GM18498 (cell line): ENCODE measurements around the gene CDADC1.
"Not testable (repeated sequence)": the region's sequence is repeated elsewhere in the genome, so short reads cannot be mapped to it uniquely, and the experiment has no call there.

ENCODE experiments used
- ATAC-seq: cut with Tn5 transposase; IDR thresholded peaks from one replicate; pipeline ENCODE4 v1.9.1; 2021; ENCODE audit warnings: mild to moderate bottlenecking, moderate library complexity; ENCODE audit not compliant: unreplicated experiment

Gene CDADC1

GRCh38 chr13:49311816-49312215 is 64.1 kb downstream of the CDADC1 start:
- no peak for ATAC-seq

GRCh38 chr13:49314344-49314882 is 66.7 kb downstream of the CDADC1 start:
- no peak for ATAC-seq

DNA sequence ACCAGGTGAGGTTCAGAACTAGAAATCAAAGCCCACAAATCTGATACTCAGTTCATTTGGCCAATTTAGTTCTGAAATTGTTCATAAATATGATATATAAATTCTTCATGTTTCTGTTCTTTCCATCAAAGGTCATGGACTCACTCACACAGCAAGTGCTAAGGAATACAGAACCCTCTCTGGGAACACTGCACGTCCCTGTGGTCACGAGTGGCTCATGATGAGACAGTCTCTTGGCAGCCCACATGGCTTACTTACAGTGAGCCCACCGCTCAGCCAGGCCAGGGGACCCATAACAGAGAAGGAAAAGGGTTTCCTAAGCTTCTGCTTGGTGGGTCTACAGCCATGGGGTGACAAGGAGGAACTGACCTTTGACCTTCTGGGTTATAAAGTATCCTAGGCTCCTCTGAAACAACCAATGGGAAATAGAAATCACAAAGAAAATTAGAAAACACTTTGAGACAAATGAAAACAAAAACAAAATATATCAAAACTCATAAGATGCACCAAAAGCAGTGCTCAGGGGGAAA is 67.4 kb downstream of the CDADC1 start:
- ATAC-seq = no peak

DNA sequence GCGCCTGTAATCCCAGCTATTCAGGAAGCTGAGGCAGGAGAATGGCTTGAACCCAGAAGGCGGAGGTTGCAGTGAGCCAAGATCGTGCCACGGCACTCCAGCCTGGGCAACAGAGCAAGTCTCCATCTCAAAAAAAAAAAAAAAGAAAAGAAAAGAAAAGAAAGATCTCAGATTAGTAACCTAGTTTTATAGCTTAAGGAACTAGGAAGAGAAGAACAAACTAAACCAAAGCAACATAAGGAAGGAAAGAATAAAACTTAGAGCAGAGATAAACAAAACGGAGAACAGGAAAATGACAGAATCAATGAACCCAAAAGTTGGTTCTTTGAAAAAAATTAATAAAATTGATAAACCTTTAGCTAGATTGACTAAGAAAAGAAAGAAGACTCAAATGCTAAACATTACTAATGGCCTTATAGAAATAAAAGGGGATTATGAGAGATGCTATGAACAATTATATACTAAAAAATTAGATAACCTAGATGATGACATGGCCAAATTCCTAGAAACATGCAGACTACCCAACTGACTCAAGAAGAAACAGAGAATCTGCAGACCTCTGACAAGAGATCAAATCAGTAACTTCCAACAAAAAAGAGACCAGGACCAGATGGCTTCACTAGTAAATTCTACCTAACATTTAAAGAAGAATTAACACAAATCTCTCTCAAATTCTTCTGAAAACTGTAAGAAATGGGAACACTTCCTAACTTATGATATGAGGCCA is 68.2 kb downstream of the CDADC1 start:
- no peak for ATAC-seq

DNA sequence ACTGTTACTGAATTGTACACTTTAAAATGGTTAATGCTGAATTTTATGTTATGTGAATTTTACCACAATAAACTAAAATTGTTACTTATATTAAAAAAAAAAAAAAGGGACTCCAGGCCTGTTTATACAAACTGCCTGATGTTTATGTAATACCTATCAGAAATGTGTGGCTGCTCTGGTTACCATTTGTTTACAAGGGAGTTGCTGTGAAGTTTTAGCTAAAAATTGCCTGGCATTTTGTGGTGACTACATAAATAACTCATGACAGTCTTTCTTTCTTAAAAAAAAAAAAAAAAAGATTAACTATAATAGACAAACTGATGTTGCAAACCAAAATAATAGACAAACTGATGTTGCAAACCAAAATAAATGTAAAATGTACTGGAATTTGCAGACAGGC is 71.8 kb downstream of the CDADC1 start:
- ATAC-seq = no peak

- no peak for ATAC-seq
These were observed 72.2 kb downstream of the CDADC1 start for GRCh38 chr13:49319951-49320350.

- no peak for ATAC-seq
These were observed 73.2 kb downstream of the CDADC1 start for GRCh38 chr13:49320975-49321374.

- no peak for ATAC-seq
These were observed 75.0 kb downstream of the CDADC1 start for GRCh38 chr13:49322702-49323101.

DNA sequence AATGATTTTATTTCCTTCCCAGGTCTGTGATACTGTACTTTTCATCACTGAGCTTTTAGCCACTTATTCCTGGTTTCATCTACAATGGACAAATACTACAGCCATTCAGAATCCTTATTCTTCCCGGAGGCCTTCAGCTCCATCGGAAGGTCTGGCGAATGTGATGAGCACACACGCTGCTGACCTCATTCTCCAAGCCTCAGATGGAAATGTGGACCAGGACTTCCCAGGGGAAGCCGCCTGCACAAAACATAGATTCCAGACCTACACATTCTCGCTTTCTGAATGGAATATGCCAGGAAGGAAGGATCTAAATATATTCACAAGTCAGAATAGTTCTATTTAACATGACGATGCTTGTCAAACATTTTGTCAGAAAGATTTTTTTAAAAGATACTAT is 75.6 kb downstream of the CDADC1 start:
- no peak for ATAC-seq

- ATAC-seq = no peak
These were observed 78.6 kb downstream of the CDADC1 start for GRCh38 chr13:49326222-49326917.

- ATAC-seq = not testable (repeated sequence)
These were observed 79.4 kb downstream of the CDADC1 start for GRCh38 chr13:49327145-49327544.

DNA sequence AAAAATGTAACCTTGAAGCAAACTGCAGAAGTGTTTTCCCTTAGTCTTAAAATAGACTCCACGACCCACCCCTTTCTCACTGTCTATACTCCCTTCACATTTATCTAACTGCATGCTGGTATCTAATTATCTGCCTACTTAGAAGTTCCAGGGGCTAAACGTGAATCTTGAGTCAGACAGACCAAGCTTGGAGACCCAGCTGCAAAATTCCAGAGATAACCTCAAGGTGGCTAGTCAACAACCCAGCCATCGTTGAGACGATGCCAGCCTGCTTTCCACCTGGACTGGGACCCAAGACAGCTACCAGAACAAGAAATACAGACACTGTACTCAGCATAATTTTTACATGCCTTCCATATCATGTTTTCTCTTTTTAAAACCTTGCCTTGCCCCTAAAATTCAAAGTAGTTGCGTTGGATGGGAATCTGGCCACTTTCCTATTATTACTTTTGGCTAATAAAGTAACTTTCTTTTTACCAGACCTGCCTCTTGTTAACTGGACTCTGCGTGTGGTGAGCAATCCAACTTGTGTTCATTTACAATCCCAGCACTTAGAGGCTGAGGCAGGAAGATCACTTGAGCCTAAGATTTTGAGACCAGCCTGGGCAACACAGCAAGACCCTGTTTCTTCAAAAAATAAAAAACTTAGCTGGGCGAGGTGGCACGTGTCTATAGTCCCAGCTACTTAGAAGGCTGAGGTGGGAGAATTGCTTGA is 82.3 kb downstream of the CDADC1 start:
- ATAC-seq = no peak

DNA sequence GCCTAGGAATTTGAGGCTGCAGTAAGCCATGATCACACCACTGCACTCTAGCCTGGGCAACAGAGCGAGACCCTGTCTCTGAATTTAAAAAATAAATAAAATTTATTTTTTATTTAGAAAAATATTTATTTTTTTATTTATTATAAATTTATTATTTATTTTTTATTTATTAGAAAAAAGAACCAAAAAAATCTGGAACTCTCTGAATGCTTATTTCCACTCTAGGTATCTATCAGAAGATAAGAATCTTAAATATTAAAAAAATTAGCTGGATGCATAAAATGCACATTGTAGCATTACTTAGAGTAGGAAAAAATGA is 82.8 kb downstream of the CDADC1 start:
- no peak for ATAC-seq

GRCh38 chr13:49336655-49337054 is 88.9 kb downstream of the CDADC1 start:
- no peak for ATAC-seq

GRCh38 chr13:49340161-49340560 is 92.4 kb downstream of the CDADC1 start:
- no peak for ATAC-seq

DNA sequence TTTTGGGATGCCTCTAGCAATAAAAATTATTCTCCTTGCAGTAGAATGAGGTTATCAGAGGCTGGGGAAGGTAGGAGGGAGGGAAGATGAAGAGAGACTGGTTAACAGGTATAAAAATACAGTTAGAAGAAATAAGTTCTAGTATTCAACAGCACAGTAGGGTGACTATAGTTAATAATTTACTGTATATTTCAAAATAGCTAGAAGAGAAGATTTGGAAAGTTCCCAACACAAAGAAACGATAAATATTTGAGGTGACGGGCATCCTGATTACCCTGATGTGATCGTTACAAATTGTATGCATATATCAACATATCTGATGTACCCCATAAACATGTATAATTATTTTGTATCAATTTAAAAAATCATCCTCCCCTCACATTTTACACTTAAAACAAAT is 93.8 kb downstream of the CDADC1 start:
- ATAC-seq = no peak

DNA sequence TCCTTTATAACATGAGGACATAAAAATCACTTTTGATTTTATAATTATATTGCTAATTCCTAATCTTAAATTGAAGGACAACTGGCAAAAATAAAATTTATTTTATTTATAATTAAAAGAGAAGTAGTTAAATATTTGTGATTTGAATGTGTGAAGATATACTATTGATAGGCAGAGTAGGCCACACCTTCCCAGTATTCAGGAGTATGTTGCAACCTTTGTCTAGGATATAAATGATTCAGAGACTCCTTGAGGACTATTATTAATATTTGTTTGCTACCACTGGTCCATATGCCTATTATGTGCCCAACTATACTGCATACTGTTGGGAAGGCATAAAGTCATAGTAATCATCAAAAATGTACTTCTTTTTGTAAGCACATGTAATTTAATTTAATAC is 94.2 kb downstream of the CDADC1 start:
- no peak for ATAC-seq

- ATAC-seq = no peak
These were observed 94.7 kb downstream of the CDADC1 start for GRCh38 chr13:49342454-49342853.
